ENCODE measurements around the gene PLEKHA7. TPM values are rescaled to one million over a fixed set of nuclear protein-coding genes. Genes with fewer than 3 reads are reported as not detected.

The PLEKHA7 gene
- 13.1 and 17.5 TPM in 2 replicates for total RNA-seq (2016; rRNA removed; fragmentation: Illumina TruSeq; extraction: Trizol)
- total RNA-seq (2016; cell fraction: cytosol; rRNA removed; fragmentation: Illumina TruSeq; extraction: Trizol; ENCODE audit: low read depth) = 6.3 and 10.6 TPM in 2 replicates
- total RNA-seq (2016; cell fraction: insoluble cytoplasmic fraction; rRNA removed; fragmentation: Illumina TruSeq; extraction: Trizol) = 11.5 and 15.9 TPM in 2 replicates
- 7.6 and 8.4 TPM in 2 replicates for total RNA-seq (2016; cell fraction: membrane; rRNA removed; fragmentation: Illumina TruSeq; extraction: Trizol)
- 24.7 and 31.2 TPM in 2 replicates for total RNA-seq (2016; cell fraction: nucleus; rRNA removed; fragmentation: Illumina TruSeq; extraction: Trizol)
- 17.7 and 18.7 TPM in 2 replicates for polyA plus RNA-seq (2011; rRNA removed)
- 7.6 and 8.0 TPM in 2 replicates for polyA plus RNA-seq (2011; cell fraction: cytosol; rRNA removed)
- polyA plus RNA-seq (2011; cell fraction: nucleus; rRNA removed) = 54.1 and 60.4 TPM in 2 replicates
- 13.6 and 13.9 TPM in 2 replicates for polyA plus RNA-seq (2012)
- polyA plus RNA-seq (2016; cell fraction: cytosol; fragmentation: Illumina TruSeq; extraction: Trizol; ENCODE audit: low read depth) = 1.1 and 1.4 TPM in 2 replicates
- 15.2 and 18.7 TPM in 2 replicates for polyA plus RNA-seq (2016; cell fraction: insoluble cytoplasmic fraction; fragmentation: Illumina TruSeq; extraction: Trizol; ENCODE audit: low read depth)
- polyA plus RNA-seq (2016; cell fraction: membrane; fragmentation: Illumina TruSeq; extraction: Trizol; ENCODE audit: low read depth) = 3.2 and 3.9 TPM in 2 replicates
- 54.7 and 64.0 TPM in 2 replicates for polyA plus RNA-seq (2016; cell fraction: nucleus; fragmentation: Illumina TruSeq; extraction: Trizol; ENCODE audit: insufficient read depth, low read depth)
- polyA minus RNA-seq (2011; rRNA and poly(A)+ RNA removed; ENCODE audit: low replicate concordance) = 7.3 and 14.7 TPM in 2 replicates
- 3.6 and 7.4 TPM in 2 replicates for polyA minus RNA-seq (2011; cell fraction: cytosol; rRNA and poly(A)+ RNA removed)
- polyA minus RNA-seq (2011; cell fraction: nucleus; rRNA and poly(A)+ RNA removed) = 35.8 and 42.5 TPM in 2 replicates
- percentile 74 among the genes with signal in this experiment for Bru-seq, nascent RNA
- BruChase-seq, experiment 1, labeled RNA remaining after a 6-hour chase = percentile 64 among the genes with signal in this experiment
- percentile 71 among the genes with signal in this experiment for BruChase-seq, experiment 2, labeled RNA remaining after a 2-hour chase
- long read RNA-seq, experiment 1, partial matches to known transcripts = 1 of 3 reads
- long read RNA-seq, experiment 1, other reads (novel, unspliced or antisense) = 2 of 3 reads
- long read RNA-seq, experiment 2, partial matches to known transcripts = 5 of 13 reads
- long read RNA-seq, experiment 2, other reads (novel, unspliced or antisense) = 7 of 13 reads

GRCh38 chr11:17014321-17014832, at the start of gene PLEKHA7:
Gene PLEKHA7 (minus strand): TSS chr11:17014414. CDS start chr11:17014401, 13 bp downstream.
- Histone ChIP-seq H3K79me2 (ENCODE audit: insufficient read depth, low read length) (peaks cover 30% of the 10 kb centered on the region), H3K36me3 (replicated peaks in 1 of 2; ENCODE audit: control insufficient read depth in 1 of 2, insufficient read depth in 2 of 2, low read length in 2 of 2) (no peaks in the 10 kb centered on the region), H3K4me1 (ENCODE audit: insufficient read depth, low read length) (peaks cover 53% of the 10 kb centered on the region), H3K9ac (ENCODE audit: insufficient read depth, low read depth, low read length) (peak within 1 kb of the TSS; percentile 83), H3K4me3 (replicated peaks in 1 of 3; ENCODE audit: insufficient read depth in 1 of 3, low read depth in 2 of 3, low read length in 3 of 3) (peak within 1 kb of the TSS; percentile 86 to 91 (median 91)), H3K27ac (ENCODE audit: extremely low read length, insufficient read depth, low read length) (peak within 1 kb of the TSS; percentile 93), H2AFZ (ENCODE audit: low read length) (peak within 1 kb of the TSS; percentile 90), H3K9me3 (ENCODE audit: low read length) (no peaks in the 10 kb centered on the region), H4K20me1 (ENCODE audit: insufficient read depth, low read length) (peaks cover 11% of the 10 kb centered on the region), H3K27me3 (ENCODE audit: control insufficient read depth in 1 of 2, insufficient read depth in 2 of 2, low read length in 2 of 2) (no peaks in the 10 kb centered on the region), H3K4me2 (ENCODE audit: low read depth, low read length) (peak within 1 kb of the TSS; percentile 100)
- no TSS peak for BruUV-seq (replicated peaks)
- WGBS (ENCODE audit: low lambda C conversion rate) = 0% methylated on average over 11 of the region's 76 CpGs
- DNase-seq (ENCODE audit: low spot score) (peak; percentile 28), ATAC-seq (peak; percentile 49), FAIRE-seq (no peak)
- ChIA-PET POLR2A (interaction anchor here (0.6 to 4.3 kb wide), 8 partner anchors 10 to 89 kb away, joined by 3 to 35 read pairs (median 6); partner anchors contain the start of gene RPS13), CTCF (ENCODE audit: low intra/inter-chr PET ratio, low total read pairs) (interaction anchor here (1.4 to 1.7 kb wide), 2 partner anchors 49 to 69 kb away, joined by 6 to 7 read pairs; no protein-coding TSS in a partner anchor)
- in situ Hi-C loops (cut with HindIII; ENCODE audit: extremely low pct_ligation_motif_present, low pct_unique_long_range_greater_than_20kb) = no loop called here
- intact Hi-C loops (cut with micrococcal nuclease; ENCODE audit: unreplicated experiment) = loop anchor here (10.0 kb wide), 1 partner anchor 180 kb away; no protein-coding TSS in a partner anchor
- TF ChIP-seq HES4 (CRISPR knock-in tag; IDR thresholded peaks at IDR 0.05; ENCODE audit: borderline replicate concordance) = 0 out of 2 replicates have a peak, but pooled peaks have one; percentile 37
- TF ChIP-seq HNRNPUL1 (IDR thresholded peaks at IDR 0.05; ENCODE audit: low read depth, low read length) = no peak
- TF ChIP-seq HOXA3 (CRISPR knock-in tag; IDR thresholded peaks at IDR 0.05) = peak; percentile 33; the same call in 1 of the 2 replicates
- TF ChIP-seq MAZ (IDR thresholded peaks at IDR 0.05; ENCODE audit: borderline replicate concordance, low read depth, low read length) = peak; percentile 25; the same call in 1 of the 2 replicates
- peak; percentile 49; the same call in 1 of the 2 replicates for TF ChIP-seq MAZ (CRISPR knock-in tag; IDR thresholded peaks at IDR 0.05; ENCODE audit: low read depth)
- TF ChIP-seq HNRNPL (IDR thresholded peaks at IDR 0.05; ENCODE audit: low read depth, low read length) = 0 out of 2 replicates have a peak, but pooled peaks have one; percentile 34
- TF ChIP-seq ZNF441 (CRISPR knock-in tag; IDR thresholded peaks at IDR 0.05; ENCODE audit: borderline replicate concordance) = 0 out of 2 replicates have a peak, but pooled peaks have one; percentile 34
- 0 out of 2 replicates have a peak, but pooled peaks have one; percentile 3 for TF ChIP-seq HDAC1 (CRISPR knock-in tag; IDR thresholded peaks at IDR 0.05)
- TF ChIP-seq ZFY (CRISPR knock-in tag; IDR thresholded peaks at IDR 0.05) = peak; percentile 51
- no peak for TF ChIP-seq PAF1 (CRISPR knock-in tag; IDR thresholded peaks at IDR 0.05)
- TF ChIP-seq SIN3A (IDR thresholded peaks at IDR 0.05; ENCODE audit: borderline replicate concordance, low read depth, low read length) = peak; percentile 26; the same call in 1 of the 2 replicates
- TF ChIP-seq RARA (CRISPR knock-in tag; IDR thresholded peaks at IDR 0.05) = 0 out of 2 replicates have a peak, but pooled peaks have one; percentile 15
- TF ChIP-seq YEATS4 (CRISPR knock-in tag; IDR thresholded peaks at IDR 0.05; ENCODE audit: borderline replicate concordance) = peak; percentile 50; the same call in 1 of the 2 replicates
- no peak for TF ChIP-seq EEA1 (CRISPR knock-in tag; IDR thresholded peaks at IDR 0.05; ENCODE audit: borderline replicate concordance)
- peak; percentile 28; the same call in 1 of the 2 replicates for TF ChIP-seq RAD21 (CRISPR knock-in tag; IDR thresholded peaks at IDR 0.05)
- peak; percentile 51; the same call in 1 of the 2 replicates for TF ChIP-seq ZNF776 (CRISPR knock-in tag; IDR thresholded peaks at IDR 0.05)
- TF ChIP-seq REL (CRISPR knock-in tag; conservative IDR thresholded peaks at IDR 0.05) = no peak
- TF ChIP-seq, protein P1, sequence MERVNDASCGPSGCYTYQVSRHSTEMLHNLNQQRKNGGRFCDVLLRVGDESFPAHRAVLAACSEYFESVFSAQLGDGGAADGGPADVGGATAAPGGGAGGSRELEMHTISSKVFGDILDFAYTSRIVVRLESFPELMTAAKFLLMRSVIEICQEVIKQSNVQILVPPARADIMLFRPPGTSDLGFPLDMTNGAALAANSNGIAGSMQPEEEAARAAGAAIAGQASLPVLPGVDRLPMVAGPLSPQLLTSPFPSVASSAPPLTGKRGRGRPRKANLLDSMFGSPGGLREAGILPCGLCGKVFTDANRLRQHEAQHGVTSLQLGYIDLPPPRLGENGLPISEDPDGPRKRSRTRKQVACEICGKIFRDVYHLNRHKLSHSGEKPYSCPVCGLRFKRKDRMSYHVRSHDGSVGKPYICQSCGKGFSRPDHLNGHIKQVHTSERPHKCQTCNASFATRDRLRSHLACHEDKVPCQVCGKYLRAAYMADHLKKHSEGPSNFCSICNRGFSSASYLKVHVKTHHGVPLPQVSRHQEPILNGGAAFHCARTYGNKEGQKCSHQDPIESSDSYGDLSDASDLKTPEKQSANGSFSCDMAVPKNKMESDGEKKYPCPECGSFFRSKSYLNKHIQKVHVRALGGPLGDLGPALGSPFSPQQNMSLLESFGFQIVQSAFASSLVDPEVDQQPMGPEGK (CRISPR knock-in tag; IDR thresholded peaks at IDR 0.05) = peak; percentile 61; the same call in 1 of the 2 replicates
